HG03342 (cell line): Measurements from ENCODE around the gene WNT9A.

Experiments
- ATAC-seq: cut with Tn5 transposase; IDR thresholded peaks from one replicate; pipeline ENCODE4 v1.9.1; 2021; ENCODE audit warnings: mild to moderate bottlenecking, moderate library complexity; ENCODE audit not compliant: unreplicated experiment

Gene WNT9A

DNA sequence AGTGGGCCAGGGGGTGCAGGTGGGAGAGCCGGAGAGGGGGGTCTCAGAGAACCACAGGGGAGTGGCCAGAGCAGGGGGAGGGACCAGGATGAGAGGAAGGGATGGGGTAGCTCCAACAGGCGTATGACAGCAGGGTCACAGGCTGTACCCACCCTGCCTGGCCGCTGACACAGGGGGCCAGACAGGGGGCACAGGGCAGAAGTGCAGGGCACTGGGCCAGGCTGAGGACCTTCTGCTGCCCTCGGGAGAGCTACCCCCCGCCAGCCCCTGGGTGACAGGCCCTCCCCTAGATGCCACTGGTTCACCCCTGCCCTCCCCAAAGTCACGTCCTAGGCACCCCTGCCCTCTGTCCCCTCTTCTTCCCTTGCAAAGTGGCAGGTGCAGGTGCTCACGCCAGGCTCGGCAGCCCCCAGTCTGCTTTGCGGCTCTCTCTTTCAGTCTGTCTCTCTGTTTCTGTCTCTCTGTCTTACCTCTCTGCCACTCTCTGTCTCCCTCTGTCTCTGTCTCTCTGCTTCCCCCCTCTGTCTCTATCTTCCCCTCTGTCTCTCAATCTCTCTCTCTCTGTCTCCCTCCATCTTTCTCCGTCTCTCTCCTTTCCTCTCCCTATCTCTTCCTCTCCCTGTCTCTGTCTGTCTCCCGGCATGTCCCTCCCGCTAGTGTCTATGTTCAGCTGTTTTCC, 48.5 kb downstream of the WNT9A start:
- ATAC-seq, result no peak

DNA sequence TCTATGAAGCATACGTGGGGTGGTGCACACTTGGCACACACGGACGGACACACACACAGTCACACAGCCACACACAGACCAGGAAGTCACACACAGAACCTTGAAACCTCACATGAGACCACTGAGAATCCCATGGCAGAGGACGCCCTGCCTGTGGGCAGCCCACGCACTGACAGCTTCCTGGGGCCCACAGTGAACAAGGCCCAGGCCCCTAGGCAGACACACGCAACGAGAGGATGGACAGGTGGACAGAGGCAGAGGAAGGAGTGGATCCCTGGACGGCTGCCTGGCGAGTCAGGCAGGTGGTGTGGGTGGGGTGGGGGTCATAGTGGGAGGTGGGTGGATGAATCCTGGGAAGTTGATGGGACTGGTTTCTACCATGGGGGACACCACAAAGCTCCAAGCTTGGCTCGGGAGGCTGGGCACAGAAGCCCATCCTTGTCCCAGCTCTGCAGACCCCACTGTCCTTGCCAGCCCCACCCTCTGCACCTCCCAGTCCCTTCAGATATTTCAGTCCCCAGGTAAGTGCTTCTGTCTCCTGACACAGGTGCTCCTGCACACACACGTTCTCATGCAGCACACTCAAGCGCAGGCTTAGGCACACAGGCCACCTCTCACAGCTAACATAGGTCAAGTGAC, 49.1 kb downstream of the WNT9A start:
- no peak for ATAC-seq

DNA sequence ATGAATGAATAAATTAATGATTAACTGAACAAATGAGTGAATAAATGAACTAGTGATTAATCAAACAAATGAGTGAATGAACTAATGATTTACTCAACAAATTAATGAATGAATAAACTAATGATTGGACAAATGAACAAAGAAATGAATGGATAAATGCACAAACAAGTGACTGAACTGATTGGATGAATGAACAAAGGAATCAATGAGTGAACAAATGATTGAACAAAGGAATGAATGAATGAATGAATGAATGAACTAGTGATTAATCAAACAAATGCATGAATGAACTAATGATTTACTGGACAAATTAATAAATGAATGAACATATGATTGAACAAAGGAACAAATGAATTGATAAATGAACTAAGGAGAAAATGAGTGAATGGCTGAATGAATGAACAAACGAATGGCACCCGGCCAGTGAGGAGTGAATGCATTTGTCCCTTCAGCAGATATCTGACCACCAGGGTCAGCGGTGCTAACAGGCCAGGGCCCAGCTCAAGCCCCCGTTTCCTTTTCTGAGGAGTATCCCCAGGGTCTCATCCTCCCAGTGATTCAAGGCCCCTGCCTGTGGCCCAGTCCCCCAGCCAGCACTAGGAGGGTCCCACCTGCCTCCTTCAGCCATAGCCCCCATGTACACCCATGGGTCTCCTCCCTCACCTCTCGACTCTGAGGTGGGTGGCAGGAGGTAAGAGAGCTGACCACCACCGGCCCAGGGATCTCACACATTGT, 49.9 kb downstream of the WNT9A start:
- ATAC-seq, result no peak

DNA sequence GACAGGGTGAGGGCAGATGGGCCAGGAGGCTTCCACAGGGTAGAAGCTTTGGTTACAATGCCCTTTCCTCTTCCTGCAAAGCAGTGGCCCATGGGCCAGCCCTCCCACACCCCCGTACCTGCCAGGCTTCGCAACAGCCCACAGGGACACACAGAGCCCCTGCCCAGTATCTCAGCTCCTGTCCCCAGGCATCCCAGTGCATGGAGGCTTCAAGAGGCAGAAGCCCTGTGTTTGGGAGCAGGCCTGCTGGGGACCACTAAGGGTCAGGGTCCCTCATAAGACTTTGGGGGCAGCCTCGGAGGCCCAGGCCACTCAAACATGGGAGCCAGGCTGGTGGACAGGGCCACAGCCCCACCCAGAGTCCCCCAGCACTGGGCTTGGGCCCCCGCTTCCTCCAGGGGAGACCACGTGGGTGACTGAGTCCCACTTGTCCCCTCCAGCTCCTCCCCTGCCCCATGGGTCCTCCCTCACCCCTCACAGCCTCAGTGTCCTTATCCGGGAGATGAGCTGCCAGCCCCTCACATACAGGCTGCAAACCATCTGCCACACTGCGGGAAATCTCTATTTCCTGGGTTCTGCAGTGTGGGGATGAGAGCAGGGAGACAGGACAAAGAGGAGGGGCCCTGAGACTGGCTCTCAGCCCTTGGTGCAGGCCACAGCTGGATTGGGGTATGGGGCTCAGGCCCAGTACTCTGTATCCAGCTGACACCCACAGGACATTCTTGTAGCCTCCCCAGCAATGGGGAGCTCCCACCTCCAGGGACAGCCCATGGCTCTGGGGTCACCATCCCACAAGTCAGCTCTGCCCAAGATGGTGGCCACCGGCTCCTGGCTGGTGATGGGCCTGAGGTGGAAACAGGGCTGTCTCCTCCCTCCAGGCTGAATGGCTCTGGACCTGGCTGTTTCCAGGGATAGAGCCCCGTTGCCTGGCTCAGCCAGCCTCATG, 50.7 kb downstream of the WNT9A start:
- ATAC-seq, result no peak

DNA sequence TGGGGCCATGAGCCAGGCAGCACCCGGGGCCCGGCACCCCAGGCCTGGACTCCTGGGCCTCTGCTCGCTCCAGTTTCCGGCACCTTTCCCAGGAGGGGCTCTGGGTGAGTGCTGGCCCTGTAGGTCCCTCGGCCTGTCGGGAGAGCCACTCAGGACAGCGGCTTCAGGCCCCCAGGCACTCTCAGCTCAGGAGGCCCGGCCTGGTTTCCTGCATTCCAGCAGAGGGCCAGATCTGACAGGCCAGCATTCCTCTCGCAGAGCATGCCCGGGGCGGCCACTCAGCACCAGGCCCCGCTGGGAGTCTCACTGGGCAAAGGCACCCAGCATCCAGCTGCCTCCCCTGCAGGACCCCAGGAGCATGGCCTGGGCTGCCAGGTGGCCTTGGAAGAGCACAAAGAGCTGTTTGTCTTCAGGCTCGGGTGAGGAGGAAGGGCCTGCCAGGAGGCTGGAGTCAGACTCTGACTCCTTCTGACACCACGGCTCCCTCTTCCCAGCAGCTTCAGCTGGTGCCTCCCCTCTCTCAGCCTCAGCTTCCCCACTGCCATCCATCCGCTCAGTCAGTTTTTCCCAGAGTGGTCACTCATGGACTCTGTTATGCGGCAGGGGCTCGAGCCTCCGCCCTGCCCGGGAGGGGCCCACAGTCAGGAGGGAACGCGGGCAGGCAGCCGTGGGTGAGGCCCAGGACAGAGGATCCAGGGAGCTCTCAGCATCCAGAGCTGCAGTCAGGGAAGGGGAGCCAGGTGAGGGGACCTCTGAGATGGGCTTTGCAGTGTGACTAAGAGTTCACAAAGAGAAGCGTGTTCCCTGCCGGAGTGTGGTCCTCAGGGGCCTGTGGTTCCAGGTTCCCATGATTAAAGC, 51.7 kb downstream of the WNT9A start:
- no peak for ATAC-seq

DNA sequence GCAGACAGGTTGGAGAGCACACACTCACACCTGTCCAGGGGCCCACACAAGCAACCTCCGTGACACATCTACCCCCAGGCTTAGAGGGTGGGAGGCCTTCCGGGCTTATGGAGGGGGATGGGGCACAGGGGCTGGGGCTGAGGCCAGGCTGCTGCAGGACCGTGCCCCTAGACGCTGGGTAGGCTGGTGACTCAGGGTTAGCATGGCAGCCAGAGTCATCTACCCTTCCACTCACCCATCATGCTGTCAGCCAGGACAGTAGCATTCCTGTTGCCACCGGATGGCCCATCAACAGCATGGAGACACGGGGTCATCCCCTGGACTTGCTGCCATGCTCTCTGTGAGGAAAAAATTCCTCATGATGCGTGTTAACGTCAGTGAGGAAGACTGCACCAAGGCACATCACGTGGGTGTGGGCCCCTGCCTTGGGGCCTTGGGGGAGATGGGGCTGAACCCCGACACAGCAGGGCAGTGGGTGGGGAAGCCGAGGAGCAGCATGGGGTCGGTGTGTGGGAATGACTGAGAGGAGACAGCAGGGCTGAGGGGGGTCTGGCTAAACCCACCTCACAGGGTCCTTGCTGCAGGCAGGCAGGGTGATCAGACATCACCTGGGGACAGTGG, 52.8 kb downstream of the WNT9A start:
- ATAC-seq, result no peak

DNA sequence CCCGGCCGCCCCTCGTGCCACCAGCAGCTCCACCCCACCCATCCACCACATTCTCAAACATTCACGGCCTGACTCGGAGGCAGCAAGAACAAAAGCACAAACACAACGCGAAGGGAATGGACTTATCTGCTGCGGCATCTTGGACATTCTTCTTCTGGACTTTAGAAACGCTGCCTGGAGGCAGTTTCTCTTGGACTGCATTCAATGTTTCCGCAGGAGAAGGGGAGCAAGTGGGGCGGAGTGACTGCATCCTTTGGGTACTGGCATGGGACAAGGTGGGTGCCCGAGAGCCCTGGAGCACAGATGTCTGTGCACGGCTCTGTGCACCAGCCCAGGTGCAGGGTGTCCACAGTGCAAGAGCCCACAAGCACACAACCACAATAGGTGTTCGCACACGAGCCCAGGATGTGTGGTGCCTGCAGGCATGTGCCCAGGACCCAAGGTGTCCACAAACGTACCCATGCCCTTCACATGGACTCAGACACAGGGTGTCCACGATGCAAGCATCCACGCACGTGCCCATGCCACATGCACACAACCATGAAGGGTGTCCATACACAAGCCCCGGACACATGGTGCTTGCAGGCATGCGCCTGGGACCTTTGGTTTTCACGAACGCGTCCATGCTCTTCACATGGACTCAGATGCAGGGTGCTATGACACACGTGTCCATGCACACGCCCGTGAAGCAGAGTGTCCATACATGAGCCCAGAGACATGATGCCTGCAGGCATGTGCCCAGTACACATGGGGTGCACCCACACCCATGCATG, 53.6 kb downstream of the WNT9A start:
- no peak for ATAC-seq

DNA sequence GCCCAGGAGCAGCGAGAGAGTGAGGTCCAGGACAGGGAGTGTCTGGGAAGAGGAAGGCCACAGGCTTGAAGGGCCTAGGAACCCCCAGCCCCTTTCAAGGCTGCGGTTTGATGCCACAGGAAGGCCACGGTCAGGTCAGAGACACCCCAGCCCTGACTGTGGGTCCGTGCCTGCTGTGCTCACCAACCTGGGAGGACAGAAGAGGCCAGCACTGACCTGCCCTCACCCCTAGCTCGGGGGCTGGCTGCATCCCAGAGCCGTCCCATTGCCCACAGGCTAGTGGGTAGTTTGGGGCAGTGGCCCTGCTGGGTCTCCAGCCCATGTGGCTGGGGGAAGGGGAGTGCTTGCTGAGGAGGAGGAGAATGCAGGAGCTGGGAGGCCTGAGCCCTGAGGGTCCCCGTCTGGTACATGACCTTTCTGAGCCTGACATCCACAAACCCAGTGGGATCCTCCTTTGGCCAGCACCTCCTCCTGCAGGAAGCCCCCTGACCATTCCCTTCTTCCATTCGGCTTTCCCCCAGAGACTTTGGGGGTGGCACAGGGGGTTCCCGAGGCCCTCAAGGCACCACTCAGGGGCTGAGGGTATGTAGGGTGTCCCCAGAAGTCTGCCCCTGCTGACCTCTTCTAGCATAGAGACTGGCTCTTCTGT, 54.3 kb downstream of the WNT9A start:
- ATAC-seq, result no peak

DNA sequence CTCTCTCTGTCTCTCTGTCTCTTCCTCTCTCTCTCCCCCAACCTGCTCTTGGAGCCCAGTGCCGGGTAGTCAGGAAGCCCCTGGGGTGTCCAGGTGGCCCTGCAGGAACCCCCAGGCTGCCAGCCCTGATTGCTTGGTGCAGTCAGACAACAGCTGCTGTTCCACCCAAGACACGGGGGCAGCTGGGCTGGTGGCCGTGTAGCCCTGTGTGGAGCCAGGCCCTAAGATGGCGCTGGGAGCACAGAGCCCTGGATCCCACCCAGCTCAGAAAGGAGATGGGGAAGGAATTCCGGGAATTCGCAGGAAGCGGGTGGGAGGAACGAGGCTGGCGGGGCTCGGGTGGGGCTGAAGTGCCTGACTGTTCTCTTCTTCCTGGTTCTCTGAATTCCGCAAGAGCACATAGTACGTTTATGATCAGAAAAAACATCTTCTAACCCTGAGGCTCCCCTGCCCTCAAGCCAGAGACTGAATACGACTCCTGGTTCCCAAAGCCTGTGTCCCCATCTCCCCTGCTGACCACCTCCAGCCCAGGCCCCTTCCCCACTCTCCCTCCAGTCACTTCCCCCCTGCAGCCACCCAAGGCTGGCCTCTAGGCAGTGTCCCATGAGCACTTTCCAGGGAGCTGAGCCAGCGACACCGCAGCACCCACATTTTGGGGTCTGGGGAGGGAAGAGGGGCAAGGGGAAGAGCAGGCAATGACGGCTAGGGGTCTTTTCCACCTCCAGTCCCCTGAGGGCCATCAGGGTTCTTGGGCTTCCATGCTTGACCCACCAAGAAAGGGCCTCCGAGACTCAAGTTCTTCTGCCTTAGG, 55.0 kb downstream of the WNT9A start:
- ATAC-seq, result no peak

DNA sequence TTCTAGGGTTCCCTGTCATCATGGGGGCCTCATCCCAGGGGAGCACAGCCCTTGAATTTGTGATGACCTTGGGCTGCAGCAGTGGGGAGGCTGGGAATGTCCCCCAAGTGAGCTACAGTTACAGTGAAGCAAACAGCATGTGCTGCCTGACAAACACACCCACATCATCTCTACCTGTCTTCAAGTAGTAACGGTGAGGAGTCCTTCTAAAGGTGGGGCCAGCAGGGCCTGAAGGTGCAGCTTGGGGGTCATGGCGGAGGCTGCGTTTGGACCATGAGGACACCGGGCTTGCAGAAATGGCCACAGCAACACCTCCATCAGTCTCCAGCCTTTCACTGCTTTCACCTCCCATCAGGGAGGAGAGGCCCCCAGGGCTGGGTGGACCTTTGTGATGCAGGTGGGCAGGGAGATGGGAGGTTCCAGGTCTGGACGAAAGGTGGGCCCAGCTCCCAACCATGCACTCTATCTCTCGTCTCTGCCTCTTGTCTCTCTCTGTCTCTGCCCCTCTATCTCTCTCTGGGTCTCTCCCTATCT, 55.7 kb downstream of the WNT9A start:
- no peak for ATAC-seq

DNA sequence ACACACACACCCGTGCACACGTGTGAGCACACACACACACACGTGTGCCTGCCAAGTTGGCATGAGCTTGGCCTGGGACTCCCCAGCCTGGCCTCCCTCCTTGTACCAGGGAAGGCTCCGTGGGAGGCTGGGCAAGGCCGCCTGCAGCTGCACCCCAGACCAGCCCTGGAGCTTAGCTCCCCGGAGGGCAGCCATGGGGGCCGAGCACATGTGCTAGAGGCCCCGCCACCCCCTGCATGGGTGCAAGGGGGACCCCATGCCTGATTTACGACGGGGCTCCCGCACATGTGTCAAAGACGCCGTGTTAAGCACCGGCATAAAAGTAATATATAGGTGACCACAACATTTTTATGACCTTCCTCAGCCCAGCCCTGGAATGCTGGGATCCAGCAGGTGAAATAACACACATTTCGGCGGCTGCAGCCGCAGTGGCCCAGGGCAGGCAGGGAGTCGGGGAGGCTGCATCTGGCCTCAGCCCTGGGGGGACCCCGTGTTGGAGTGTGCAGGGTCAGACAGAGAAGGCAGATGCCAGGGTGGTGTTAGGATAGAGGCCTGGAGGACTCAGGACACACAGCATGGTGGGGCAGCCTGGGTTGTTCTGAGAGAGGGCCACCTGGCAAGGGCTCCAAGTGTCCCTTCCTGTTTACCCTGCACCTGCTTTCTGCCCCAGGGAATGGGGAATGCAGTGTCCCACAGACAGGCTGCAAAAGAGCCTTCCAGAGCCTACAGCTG, 56.3 kb downstream of the WNT9A start:
- ATAC-seq, result no peak

DNA sequence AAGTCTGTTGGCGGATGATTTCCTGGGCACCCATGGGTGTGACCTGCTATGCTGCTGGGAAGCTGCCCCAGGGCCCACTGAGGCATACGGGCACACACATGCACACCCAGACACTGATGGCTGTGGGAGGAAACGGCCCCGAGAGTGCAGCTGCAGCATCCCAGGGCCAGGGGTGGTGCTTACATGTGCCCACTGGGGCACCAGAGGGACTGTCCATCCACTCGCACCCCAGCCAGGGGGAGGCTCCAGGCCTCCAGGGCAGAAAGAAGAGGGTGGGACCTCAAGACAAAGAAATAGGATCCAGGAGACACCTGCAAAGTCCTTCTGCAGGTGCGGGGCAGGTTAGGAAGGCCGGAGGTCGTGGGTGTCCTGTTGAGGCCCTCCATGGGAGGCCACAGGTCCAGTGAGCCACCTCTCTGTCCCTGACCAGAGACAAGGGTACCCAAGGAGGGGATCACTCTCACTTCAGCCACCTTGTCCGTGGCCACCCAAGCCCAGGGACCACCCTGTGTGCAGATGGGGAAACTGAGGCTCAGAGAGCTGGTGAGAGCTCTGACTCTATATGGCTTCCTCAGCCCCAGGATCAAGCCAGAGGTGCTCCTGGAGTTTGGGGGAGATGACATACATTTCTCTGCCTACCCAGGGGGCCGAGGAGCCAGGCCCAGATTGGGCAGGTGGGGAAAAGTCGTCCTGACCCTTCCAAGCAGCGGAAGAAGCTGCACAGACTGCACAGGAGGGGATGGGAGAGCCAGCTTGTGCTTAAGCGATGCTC, 57.1 kb downstream of the WNT9A start:
- no peak for ATAC-seq

DNA sequence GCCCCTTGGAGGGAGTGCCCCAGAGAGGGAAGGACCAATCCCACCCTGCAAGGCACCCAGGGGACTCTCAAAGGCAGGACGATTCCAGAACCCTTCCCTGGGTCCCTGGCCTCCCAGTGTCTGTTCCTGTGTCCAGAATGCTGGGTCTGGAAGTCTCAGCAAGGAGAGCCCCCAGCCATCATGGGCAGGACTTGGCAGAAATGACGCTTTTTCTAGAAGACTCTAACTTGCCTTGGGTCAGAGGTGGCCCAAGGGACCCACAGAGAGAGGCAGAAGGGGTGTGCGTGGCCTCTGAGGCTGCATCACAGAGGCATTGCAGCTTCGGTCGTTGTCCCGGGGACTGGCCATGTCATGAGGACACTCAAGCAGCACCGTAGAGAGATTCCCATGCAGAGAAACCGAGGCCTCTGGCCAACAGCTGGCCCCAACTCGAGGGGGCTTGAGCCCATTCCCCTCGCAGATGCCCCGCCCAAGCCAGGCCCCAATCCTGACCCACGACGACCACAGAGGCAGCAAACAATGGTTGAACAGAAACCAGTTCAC, 57.8 kb downstream of the WNT9A start:
- ATAC-seq, result no peak

DNA sequence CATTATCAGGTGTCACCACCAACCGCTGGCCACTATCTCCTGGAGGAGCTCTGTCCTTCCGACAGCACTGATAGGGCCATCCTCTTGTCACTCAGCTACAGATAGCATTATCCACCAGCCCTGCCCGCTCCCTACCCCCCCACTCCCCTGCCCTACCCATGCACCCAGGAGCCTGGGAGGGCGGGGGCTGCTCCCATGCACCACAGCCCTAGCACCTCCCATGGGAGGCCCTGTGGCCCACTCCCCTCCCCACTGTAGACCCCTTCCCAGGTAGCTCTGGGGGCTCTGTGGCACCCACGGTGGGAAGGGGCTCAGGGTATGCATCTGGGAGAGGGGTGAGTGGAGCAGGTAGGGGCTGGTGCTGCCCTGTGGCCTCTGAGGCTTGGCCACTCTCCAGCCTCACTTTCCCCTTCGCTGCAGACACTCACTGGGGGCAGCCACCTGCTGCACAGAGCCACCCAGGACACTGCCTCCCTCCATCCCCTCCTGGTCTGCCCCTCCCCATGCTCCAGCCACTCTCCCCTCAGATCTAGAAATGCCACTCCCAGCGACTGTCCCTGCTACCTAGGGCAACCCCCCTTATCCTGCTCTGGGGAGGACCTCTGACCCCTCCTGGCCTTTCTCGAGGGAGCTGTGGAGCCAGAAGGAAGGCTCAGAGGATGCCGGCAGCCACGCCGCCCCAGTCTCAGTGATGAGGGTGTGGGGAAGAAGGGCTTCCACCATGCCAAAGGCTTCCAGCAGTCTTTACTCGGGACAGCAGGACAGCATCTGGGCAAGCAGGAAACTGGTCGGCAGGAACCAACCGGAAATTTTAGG, 58.5 kb downstream of the WNT9A start:
- no peak for ATAC-seq
